Measurements from ENCODE around the gene GRK5.

The GRK5 gene

DNA sequence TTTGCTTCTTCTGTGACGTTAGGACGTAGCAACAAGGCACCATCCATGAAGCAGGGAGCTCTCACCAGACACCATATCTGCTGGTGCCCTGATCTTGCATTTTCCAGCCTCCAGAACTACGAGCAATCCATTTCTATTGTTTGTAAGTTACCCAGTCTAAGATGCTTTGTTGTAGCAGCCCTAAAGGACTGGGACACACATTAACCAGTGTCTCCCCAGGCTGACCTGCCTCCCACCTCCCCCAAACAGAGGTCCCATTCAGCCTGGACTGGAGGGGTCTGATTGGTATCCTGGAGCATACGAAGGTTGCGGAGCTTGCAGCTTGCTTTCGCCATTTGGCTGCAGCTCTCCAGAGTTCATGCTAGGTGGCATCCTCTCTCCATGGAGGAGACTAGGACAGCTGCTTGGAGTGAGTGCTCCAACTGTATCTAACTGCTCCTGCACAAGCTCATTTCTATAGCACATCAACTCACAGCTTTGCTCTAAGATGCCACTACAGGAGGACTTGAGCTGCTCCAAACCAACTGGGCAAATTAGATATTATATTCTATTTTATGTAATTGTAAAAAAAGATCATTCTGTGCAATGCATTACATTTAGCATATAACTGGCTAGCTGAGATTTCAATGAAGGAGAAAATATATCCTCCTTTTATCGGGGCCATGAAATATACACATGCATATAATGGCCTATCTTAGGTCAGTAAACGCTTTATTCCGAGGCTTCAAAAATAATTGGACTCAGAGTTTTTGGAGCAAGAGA lies 8.0 kb upstream of the GRK5 start:
- DNase-seq: peak; percentile 49

DNA sequence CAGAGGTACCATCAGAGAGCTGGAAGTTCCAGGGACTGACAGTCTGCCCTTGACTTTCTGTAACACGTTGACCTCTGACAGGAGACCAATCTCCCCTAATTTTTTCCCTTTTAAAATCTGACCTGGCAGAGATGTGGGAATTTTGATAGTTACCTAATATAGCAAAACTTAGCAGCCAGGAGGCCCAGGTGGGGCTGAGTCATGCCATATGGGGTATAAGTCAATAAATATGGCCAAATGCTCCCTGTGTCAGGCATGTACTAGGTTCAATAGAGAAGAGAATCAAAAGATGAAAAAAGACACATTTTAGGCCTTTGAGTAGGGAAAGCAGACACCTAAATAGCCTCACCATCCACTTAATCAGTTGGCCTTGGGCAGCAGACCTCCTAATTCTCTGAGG lies 6.1 kb upstream of the GRK5 start:
- DNase-seq: no peak

DNA sequence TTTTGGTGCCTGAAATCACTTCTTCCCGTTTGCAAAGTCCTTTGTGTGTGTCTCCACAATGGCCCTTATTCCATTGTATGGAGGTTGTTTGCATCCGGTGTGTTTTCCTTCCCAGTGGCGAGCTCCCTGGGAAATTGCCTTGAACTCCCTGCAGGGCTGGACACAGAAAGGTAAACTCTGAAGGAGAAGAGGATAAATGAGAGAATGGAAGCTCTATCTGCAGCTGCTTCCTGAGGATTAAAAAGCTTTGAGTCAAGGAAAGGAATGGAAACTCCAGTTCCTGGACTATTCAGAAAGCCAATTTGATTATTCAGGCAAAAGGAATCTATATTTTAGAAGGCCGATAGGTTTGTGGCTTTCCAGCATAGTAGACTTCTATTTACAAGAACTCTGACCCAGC lies 4.4 kb upstream of the GRK5 start:
- DNase-seq: peak; percentile 13

DNA sequence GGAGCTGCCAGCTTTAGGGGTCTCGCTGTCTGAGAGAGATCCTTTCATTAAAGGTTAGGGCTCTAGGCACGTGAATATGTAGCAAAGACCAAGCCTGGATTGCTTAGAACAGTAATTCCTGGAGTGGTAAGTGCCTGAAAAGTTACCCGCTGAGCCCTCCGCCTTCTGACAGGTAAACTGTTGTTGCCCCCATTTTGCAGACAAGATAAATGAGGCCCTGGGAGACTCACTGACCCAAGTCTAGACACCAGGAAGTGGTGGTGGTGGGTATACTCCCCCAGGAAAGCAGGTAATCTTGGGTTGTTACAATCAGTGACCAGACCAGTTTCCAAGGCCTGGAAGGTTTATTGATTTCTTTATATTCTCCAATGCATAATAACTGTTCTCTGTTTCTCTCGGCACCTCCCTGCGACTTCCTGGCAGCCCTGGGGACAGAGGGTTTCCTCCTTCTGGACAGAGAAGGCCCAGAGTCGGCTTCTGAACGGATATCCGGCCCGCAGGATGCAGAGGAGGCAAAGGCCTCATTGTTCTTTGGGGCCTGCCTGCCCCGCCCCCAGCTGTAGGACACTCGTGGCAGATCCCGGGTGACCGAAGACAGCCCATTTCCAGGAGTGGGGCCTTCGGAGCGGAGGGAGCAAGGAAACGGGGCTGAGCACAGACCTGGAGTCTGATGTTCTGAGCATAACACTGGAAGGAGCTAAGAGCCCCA lies 1.3 kb upstream of the GRK5 start:
- DNase-seq: no peak

DNA sequence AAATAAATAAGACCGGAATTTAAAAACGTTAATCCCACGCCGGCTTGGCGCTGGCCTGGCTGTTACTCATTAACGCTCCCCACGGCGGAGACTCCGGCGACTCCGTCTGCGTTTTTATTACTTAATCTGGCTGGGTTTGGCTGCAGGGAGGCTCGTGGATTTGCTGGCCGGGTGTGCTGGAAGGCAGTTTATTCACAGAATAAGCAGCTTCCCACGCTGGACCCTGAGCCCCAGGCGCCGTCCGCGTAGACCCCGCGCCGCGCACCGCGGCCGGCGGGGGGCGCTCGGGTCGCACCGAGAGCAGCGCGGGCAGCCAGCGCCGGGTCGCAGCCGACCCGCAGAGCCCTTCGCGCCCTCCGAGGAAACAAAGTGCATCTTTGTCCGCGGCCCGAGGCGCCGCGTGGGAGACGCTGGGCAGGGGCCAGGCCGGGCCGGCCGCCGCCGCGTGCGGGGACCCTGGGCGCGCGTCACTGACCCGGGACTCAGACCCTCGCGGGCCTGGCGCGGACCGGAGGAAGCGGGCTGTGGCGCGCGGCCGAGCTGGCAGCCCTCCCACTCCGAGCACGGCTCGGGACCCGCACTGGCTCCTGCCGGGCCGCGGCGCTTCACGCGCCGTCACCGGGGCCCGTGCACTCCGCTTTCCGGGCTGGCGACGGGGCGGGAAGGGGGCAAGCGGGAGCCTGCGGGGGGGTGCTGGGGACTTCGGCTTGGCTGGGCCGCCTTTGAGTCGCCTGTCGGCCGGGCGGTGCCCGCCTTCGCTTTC lies 587 bp upstream of the GRK5 start:
- DNase-seq: peak; percentile 25

DNA sequence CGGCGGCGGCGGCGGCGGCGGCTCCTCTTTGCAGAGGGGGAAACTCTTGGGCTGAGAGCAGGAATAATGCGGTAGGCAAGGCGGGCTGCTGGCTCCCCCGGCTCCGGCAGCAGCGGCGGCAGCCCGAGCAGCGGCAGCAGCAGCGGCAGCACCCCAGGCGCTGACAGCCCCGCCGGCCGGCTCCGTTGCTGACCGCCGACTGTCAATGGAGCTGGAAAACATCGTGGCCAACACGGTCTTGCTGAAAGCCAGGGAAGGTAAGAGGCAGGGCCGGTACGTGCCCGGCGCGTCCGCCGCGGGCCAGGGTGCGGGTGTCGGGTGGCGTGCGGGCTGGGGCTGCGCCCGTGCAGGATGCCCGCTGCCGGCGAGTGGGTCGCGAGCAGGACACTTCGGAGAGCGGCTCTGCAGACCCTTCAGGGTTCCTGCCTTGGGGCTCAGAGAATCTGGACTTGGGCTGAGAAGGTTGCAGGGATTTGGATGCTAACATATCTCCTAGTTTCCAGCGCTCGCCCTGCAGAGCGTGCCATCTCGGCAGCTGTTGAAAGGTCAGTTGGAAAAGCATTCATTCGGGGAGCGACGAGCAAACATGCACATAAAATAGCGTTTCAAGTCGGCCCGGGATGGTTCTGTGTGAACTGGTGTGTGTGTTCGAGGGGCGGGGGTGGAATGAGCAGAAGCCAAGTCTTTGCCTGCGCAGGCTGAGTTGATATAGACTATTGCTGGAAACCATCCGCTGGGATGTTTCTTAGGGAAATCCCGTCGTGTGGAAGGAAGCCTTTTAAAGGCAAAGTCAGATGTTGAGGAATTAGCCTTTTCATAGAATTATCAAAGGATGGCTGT lies 562 bp downstream of the GRK5 start:
- DNase-seq: no peak

DNA sequence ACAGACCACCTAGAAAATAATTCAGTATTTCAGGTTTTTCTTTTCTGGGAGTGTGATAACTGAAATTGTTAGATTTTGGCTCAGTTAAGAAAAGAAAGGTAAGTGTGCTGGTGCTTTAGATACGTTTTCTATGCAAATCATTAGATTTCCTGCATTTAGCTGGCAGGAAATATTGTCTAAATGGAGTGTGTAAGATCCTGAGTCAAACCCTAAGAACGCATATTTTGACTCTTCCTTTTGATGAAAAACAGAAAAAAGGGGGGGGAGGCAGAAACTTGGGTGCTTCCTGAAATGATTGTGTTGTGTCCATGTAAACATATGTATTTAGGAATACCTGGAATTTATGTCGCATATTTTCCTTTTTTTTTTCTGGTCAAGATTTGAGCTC lies 1.2 kb downstream of the GRK5 start:
- DNase-seq: no peak

DNA sequence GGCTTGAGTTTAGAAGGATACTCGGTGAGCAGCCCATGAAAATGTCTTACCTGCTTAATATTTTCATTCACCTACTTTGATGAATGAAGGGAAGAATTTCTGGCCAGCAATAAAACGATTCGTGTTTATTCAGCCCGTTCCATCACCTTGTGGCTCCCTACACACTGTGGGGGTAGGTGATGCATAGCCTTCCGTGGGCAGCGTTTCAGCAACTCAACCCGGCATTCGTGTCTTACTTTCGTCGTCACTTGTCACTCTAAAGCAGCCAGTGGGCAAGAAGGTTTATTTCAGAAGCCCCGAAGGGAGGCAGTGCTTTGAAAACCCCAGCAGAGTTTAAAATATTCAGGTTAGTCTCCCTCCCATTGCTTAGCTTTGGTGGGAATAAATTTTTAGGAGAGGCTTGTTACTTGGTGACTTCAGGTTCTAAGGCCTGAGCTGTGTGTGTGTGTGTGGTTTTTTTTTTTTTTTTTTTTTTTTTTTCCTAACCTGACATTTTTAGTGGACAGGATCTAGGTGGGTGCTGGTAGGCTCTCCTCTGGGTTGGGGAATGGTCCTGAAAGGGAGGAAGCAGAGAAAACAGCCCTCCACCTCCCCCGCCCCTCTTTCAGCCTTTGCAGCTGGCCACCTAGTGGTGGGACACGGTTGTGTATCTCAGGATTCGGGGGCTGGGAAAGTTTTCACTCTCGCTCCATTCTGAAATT lies 1.8 kb downstream of the GRK5 start:
- no peak for DNase-seq

DNA sequence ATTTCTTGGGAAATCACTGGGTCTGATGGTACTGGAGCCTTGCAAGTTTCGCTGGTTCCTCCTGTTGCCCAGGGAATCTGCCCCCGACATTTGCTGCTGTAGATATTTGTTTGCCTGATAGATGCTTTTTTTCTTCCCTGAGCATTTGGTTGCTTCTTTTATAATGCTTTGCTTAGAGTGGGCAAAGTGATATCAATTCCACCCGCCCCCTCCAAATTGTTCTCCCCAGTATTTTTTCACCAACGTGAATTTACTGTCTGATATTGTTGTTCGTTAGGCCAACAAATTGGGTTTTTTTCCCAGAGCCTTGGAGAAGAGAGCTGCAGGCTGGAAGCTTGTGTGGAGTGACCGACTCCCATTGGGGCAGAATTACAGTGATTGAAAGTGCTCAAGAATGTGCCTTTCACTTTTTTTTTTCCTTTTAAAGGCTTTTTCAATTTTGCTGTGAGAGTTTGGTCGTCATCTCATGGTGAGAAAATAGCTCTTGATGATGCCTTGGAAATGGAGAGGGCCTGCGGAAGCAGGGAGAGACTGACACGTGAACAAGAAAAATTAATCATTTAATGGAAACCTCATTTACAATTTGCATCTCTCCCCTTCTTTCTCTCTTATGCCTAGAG lies 2.5 kb downstream of the GRK5 start:
- no peak for DNase-seq

DNA sequence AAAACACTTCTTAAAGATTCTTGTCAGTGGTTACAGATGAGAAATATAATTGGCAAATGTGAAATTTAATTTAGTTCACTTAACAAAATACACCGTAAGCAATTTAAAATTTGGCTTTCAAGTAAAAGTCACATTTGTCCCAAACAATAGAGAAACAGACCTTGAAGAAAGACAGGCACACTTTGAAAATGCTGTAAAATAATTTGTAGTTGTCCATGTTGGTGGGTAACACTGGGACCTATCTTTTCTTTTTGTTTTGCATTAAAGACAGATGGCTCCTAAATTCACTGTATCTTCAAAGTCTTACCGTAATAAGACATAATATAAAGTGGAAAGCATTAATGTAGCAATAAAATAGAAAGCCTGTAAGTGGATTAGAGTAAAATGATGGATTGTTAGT lies 3.3 kb downstream of the GRK5 start:
- no peak for DNase-seq

DNA sequence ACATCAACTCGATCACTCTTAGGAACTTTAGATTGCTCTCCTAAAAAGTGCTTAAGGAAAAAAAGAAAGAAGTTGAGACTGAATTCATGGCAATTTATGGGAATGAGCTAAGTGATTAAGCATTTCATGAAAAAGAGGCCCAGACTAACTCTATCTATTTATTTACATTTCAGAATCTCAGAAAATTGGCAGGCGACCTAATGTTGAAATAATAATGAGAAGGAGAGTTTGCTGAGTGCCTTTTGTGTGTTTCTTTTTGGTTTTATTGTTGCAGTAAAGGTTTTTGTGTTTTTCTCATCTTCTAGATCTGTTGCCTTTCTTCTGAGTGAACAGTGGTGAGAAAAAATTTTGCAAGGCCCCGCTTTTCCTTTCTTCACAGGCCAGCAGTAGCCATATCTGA lies 3.8 kb downstream of the GRK5 start:
- no peak for DNase-seq

DNA sequence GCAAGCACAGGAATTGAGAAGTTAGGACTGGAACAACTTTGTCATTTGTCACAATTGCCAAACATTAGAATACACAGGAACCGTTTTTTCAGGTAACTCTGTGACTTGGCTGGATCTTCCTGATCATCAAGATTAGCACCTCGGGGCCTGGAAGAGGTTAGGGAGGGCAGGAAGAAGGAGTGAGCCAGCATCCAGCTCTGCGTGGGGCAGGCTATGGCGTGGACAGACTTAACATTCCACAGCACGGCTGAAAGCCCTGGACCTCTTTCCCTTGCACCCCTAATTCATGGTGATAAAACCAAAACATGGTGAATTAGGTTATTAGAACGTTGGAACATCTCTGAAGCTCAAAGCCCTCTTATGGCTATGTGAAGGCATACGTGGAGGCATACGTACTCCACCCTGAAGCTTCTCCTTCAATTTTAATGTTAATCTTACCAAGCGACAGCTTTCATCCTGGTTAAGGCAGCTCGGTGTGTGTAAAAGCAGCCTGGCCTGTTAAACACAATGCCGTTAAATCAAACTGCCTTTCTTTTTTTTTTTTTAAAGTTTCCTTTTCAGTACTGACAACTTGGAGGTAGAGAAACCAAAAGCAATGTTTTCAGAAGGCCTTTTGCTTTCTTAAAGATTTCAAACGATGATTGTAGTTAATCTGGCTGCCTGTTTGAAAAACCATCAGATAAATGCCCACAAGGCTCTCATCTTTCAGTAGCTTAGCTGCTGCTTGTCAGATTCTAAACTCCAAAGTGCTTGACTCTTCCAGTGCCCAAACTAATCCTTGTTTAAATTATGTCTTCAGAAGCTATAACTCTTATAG lies 4.5 kb downstream of the GRK5 start:
- DNase-seq: no peak

DNA sequence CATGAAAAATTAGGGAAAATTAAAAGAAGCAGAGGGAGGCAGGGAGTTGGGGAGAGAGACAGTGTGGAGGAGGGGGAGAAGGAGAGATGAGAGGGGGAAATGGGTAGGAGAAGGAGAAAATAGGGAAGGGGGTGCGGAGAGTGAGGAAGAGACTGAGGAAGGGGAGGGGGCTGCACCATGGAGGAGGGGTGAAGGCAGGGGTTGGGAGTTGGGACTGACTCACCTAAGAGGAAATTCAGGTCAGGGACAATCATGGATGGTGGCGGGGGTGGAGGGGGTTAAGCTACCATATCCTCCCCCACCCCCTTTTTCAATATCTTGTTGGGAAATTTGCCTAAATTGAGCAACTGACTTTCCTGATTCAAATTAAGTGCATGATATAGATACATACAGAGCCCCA lies 8.0 kb downstream of the GRK5 start:
- DNase-seq: no peak

DNA sequence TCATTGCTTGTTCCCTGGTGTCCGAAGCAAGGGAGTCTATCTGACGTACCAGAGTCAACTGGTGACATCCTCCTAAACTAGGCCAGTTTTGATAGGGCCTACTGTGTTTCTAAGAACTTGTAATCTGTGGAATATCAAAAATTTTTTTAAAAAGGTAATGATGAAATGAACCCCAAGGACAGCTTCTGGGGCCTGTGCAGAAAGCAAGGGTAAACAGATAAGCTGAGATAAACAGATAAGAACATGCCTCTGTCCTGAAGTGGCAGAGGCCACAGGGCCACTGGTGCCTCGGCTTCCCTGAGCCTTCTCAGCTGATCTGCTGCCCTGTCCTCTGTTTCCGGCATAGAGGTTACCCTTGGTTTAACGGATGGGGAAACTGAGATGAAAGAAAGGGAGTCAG lies 8.8 kb downstream of the GRK5 start:
- no peak for DNase-seq

DNA sequence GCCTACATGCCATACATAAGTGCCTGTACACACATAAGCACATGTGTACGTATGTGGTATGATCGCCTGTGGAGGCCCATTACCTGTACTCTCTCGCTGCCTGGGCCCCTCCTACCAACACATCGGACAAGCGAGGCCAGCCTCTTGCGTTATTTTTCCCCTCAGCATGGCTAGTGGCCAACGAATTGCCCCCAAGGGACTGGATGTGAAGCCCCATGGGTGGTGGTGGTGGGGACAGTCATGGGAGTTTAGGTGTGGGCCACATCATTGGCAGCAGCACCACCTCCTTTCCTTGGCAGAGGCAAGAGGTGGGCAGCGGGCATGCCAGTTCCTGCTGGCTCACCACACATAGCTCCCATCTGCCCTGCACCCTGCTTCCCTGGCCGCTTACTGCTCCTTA lies 10.0 kb downstream of the GRK5 start:
- DNase-seq: no peak

DNA sequence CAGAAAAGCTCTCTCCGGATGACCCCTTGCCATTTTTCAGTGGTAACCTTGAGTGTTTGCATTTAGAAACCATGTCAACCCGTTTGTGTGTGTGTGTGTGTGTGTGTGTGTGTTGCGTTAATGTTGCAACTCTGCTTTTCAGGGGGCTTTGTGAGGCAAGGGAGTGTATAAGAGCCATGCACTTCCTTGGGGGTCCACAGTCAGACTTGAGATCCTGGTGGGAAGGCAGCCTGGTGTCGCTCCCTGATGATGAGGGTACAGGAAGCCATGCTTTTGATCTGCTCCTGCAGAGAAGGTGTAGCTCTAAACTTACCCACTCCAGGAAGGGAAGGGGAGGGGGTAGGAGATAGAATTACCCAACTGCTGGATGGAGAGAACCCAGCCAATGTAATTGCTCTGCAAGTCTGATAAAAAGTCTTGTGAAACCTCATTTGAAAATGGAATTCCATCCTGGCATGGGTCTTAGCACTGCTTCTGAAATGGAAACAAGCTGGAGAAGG lies 10.7 kb downstream of the GRK5 start:
- DNase-seq: no peak

DNA sequence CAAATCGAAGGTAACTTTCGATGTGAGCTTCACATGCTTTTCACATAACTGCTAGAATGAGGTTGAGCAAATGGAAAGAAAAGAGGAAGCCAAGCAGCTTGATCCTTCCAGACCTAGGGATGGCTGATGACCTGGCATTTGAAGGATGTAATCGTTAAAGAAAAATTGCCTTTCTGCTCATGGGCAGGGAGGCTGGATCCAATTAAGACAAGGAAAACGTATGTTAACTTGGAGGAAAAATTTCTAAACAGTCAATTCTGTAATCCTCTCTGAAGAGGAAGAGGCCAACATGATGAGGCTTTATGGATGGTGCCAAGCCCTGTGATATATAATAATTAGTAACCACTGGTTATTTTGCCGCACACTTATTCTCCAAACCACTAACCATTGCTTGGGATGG lies 12.5 kb downstream of the GRK5 start:
- DNase-seq: no peak

DNA sequence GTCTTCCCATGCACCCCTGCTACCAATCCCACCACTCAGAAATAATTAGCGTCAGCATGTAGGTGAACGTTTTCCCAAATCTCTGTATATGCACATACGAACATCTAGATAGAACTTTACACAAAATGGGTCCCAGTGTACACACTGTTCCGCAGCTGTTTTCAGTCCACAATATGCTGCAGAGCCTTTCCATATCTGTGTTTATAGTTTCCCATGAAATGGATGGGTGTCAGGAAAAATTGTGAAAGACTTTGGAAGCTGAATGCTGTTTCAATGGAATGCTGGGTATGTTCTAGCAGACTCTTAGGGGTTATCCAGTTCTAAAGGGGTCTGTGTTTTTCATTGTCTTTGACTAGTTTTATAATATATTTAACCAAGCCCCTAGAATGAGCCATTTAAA lies 13.8 kb downstream of the GRK5 start:
- no peak for DNase-seq

DNA sequence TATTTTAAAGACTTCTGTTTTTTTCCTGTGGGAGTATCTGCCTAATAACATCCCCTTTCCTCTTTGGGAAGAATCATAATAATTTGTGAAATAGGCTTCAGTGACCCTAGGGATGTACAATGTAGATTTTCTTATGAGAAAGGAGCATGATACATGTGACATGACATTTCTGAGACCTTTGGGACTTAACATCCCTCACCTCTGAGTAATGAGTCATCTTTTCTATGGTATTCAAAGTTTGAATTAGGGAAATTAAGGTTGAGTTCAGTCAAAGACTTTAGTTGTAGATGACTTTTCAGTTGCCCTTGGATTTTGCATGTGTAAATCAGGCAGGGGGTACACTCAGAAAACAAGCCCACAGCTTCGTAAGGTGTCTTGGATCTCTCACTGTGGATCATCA lies 14.3 kb downstream of the GRK5 start:
- no peak for DNase-seq

DNA sequence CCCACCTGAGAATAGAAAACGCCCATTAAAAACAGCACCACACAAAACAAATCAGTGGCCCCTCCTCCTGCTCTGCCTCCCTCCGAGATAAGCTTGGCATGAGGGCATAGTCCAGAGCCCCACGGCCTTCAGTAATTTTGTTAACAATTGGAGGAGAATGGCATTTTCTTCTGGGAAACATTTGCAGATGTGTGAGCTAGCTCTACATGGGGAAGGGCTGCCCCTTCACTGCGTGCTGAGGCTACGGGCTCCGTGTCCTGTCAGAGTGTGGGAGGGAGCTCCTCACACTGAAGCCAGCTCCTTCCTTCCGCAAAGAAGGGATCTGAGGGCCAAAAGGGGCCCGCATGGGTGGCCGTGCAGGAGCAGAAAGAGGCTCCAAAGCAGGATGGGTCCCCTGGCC lies 15.2 kb downstream of the GRK5 start:
- no peak for DNase-seq

DNA sequence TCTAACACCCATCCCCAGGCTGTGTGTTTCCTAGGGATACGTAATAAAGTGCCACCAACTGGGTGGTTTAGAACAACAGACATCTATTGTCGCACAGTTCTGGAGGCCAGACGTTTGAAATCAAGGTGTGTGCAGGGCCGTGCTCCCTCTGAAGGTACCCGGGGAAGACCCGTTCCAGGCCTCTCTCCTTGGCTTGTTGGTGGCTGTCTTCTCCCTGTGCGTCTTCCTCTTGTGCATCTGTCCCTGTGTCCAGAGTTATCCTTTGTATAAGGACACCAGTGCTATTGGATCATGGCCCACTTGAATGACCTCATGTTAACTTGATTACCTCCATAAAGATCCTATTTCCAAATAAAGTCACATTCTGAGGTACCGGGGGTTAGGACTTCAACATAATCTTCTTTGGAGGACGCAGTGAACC lies 15.6 kb downstream of the GRK5 start:
- no peak for DNase-seq
